Body of pancreas (tissue), 4 donors: ENCODE measurements around the gene ITGA2. TPM values are rescaled to one million over a fixed set of nuclear protein-coding genes. Genes with fewer than 3 reads are reported as not detected.

ENCODE experiments used
- ATAC-seq: fragments of 150-250 bp; one replicate; pipeline ENCODE4 v1.9.1; 2016
- DNase-seq, 4 donors: peaks; one replicate each; pipeline ENCODE4 v3.0.0-alpha.2; 2019
- H3K27ac ChIP-seq, 4 donors: fragments of 200-600 bp; sonication (generic); 1 replicate in 3 of 4; 2 replicates in 1 of 4; pipeline versions ENCODE4 v1.5.1 to v1.6.1; 2016 to 2019; ENCODE audit warnings: mild to moderate bottlenecking in 1 of 4, mixed read lengths in 1 of 4, moderate library complexity in 1 of 4
- H3K27me3 ChIP-seq, 2 donors: fragments of 200-600 bp; sonication (generic); one replicate each; pipeline ENCODE4 v1.6.0; 2016; ENCODE audit warnings: mild to moderate bottlenecking in 1 of 2
- H3K36me3 ChIP-seq, 2 donors: fragments of 200-600 bp; sonication (generic); replicated peaks in 1 of 2; 2 replicates each; pipeline ENCODE4 v1.5.1; 2016; ENCODE audit warnings: low read depth in 2 of 2; ENCODE audit not compliant: insufficient read depth in 1 of 2
- H3K4me1 ChIP-seq: fragments of 200-600 bp; sonication (generic); one replicate; pipeline ENCODE4 v1.6.0; 2016
- H3K4me3 ChIP-seq, 2 donors: fragments of 200-600 bp; sonication (generic); 1 replicate in 1 of 2; 2 replicates in 1 of 2; pipeline ENCODE4 v1.5.1; 2016 to 2019
- H3K9me3 ChIP-seq, 3 donors: fragments of 200-600 bp; sonication (generic); 1 replicate in 2 of 3; 2 replicates in 1 of 3; pipeline ENCODE4 v1.5.1; 2016
- POLR2A ChIP-seq, 3 donors: fragments of 450-650 bp; IDR thresholded peaks; one replicate each; pipeline ENCODE4 v1.6.1; 2016; ENCODE audit warnings: antibody characterized with exemption in 3 of 3, mild to moderate bottlenecking in 2 of 3
- WGBS, 2 donors: methylation state at CpG; one replicate each; pipeline ENCODE4 v1.1.5; 2017; 5-methylcytosine and 5-hydroxymethylcytosine counted together
- intact Hi-C: fragments of 100-400 bp; cut with DNase I; formaldehyde crosslinking; loops from one replicate; pipeline ENCODE4 v1.15.1; 2023
- total RNA-seq, 2 donors: library from RNA; depleted of rRNA; stranded (reverse); fragments of >200 nt; gene quantifications; one replicate each; pipeline ENCODE4 v1.1.0, GENCODE V29; 2016
- TF ChIP-seq, protein P1 (sequence below), 7 experiments: fragments of 450-650 bp in 4 of 7; fragments of 200-600 bp in 3 of 7; sonication (generic) in 3 of 7; IDR thresholded peaks; one replicate each; pipeline ENCODE4 v1.5.1; 2016 to 2019; ENCODE audit warnings: antibody characterized with exemption in 7 of 7

Gene ITGA2
- total RNA-seq, 2 donors from 2014 or later = 4.0 to 4.4 TPM

DNA sequence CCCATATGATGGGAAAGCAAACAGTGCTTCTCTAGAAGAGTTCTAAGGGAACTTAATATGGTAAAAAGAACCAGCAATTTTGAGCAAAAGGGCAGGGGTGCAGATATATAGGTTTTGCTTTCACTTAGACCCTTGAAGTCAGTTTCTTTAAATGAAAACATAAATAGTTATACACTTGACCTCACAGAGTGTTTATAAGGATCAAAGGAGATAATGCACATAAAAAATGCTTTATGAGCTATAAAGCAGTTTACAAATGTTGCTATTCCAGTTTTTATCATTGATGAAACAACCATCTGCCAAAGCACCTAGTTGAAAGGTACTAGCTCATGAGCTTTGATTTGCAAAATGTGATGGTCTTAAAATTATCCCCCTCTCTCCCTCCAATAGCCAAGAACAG, 45.7 kb downstream of the ITGA2 start:
- no peak for DNase-seq
- intact Hi-C loops = no loop called here
- Histone ChIP-seq H3K36me3 (no peaks in the 10 kb centered on the region), H3K4me1 (peaks cover 30% of the 10 kb centered on the region), H3K27me3 (no peaks in the 10 kb centered on the region), H3K4me3 (no peak overlapping the region), H3K9me3 (no peaks in the 10 kb centered on the region), H3K27ac (no peak overlapping the region)
- TF ChIP-seq POLR2A (IDR thresholded peaks at IDR 0.05) = no peak
- TF ChIP-seq, protein P1, sequence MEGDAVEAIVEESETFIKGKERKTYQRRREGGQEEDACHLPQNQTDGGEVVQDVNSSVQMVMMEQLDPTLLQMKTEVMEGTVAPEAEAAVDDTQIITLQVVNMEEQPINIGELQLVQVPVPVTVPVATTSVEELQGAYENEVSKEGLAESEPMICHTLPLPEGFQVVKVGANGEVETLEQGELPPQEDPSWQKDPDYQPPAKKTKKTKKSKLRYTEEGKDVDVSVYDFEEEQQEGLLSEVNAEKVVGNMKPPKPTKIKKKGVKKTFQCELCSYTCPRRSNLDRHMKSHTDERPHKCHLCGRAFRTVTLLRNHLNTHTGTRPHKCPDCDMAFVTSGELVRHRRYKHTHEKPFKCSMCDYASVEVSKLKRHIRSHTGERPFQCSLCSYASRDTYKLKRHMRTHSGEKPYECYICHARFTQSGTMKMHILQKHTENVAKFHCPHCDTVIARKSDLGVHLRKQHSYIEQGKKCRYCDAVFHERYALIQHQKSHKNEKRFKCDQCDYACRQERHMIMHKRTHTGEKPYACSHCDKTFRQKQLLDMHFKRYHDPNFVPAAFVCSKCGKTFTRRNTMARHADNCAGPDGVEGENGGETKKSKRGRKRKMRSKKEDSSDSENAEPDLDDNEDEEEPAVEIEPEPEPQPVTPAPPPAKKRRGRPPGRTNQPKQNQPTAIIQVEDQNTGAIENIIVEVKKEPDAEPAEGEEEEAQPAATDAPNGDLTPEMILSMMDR (IDR thresholded peaks at IDR 0.05) = no peak
- no peak for ATAC-seq

GRCh38 chr5:53035868-53036381, 46.8 kb downstream of the ITGA2 start:
- ATAC-seq = no peak
- no peaks in the 10 kb centered on the region for H3K36me3 ChIP-seq
- no peak for DNase-seq
- no peak overlapping the region for H3K27ac ChIP-seq
- WGBS, 2 donors = 46 to 58% methylated on average over 2 of the region's 2 CpGs
- TF ChIP-seq, protein P1 (IDR thresholded peaks at IDR 0.05) = no peak
- no peak for TF ChIP-seq POLR2A (IDR thresholded peaks at IDR 0.05)
- H3K27me3 ChIP-seq = no peaks in the 10 kb centered on the region
- H3K4me3 ChIP-seq = no peak overlapping the region
- peaks cover 21% of the 10 kb centered on the region for H3K4me1 ChIP-seq
- no peaks in the 10 kb centered on the region for H3K9me3 ChIP-seq
- intact Hi-C loops = no loop called here

GRCh38 chr5:53037141-53037859, 48.1 kb downstream of the ITGA2 start:
- intact Hi-C loops = no loop called here
- DNase-seq (no peak), ATAC-seq (peak; percentile 24)
- H3K9me3 ChIP-seq = no peaks in the 10 kb centered on the region
- H3K36me3 ChIP-seq = no peaks in the 10 kb centered on the region
- whole genome bisulfite sequencing, 2 donors = 80 to 90% methylated on average over 3 of the region's 3 CpGs
- no peaks in the 10 kb centered on the region for H3K27me3 ChIP-seq
- peaks cover 10% of the 10 kb centered on the region for H3K4me1 ChIP-seq
- TF ChIP-seq, protein P1 (IDR thresholded peaks at IDR 0.05) = no peak
- no peak overlapping the region for H3K27ac ChIP-seq
- no peak overlapping the region for H3K4me3 ChIP-seq

DNA sequence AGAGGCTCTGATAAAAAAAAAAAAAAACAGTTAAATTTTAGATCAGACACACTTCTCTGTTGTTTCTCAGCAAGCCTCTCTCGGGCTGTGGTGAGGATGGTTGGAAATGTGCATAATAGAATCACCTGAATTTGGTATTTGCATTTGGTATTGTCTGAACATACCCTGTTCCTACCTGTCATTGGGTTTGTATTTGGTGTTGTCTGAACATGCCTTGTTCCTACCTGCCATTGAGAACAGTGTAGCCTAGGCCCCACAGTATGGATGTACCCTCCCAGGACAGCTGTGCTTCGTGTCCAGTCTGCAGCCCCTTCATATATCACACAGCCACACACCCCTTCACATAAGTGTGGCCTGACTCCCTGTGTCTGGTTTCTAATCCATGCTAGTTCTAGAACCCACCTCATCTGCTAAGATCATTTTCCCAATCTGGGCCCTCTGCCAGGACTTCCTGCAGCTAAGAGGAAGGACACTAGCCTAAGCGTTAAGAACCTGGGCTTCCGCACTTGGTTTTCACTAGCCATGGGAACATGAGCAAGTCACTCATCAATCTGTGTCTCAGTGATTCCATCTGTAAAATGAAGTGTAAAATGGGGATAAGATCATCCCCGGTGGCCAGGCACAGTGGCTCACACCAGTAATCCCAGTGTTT, 49.2 kb downstream of the ITGA2 start:
- H3K4me3 ChIP-seq = no peak overlapping the region
- TF ChIP-seq, protein P1 (IDR thresholded peaks at IDR 0.05) = no peak
- no peak for TF ChIP-seq POLR2A (IDR thresholded peaks at IDR 0.05)

More for the DNA sequence above, 49.2 kb downstream of the ITGA2 start:
- 52 to 75% methylated on average over 5 of the region's 5 CpGs for WGBS, 2 donors
- no peak overlapping the region for H3K27ac ChIP-seq
- no peaks in the 10 kb centered on the region for H3K27me3 ChIP-seq
- ATAC-seq (no peak), DNase-seq (peak in 1 of 4 donors; percentile 11)
- intact Hi-C loops = no loop called here
- H3K9me3 ChIP-seq = no peaks in the 10 kb centered on the region
- H3K4me1 ChIP-seq = peaks cover 10% of the 10 kb centered on the region
- no peaks in the 10 kb centered on the region for H3K36me3 ChIP-seq
